HCT116 (cell line): ENCODE measurements around the gene CERS2. TPM values are rescaled to one million over a fixed set of nuclear protein-coding genes. Genes with fewer than 3 reads are reported as not detected.

Source experiments
- ATAC-seq: fragments of 200-7000 bp; cut with Tn5 transposase; 2 replicates; pipeline ENCODE4 v1.9.1; 2020; ENCODE audit warnings: mild to moderate bottlenecking, moderate library complexity
- BruUV-seq: library from RNA; stranded (reverse); fragments of 400-500 nt; replicated peaks from 2 replicates; lab custom pipeline; 2021; lab: Mats Ljungman, UMichigan
- CTCF ChIA-PET: fragments of 300-600 bp; sonication (Branson Sonifier 250); formaldehyde crosslinking; loops from one replicate; lab custom pipeline; 2021; ENCODE audit warnings: antibody characterized with exemption; lab: Charles Lee
- POLR2A ChIA-PET: fragments of 300-600, 350-600 bp; sonication (Branson Sonifier 250); formaldehyde crosslinking; loops from one replicate; lab custom pipeline; 2021; ENCODE audit warnings: antibody characterized with exemption; lab: Charles Lee
- RAD21 ChIA-PET, 2 experiments: fragments of 300-600 bp; sonication (Branson Sonifier 250); formaldehyde crosslinking; loops; one replicate each; lab custom pipeline; 2023; ENCODE audit warnings: low total read pairs in 2 of 2; ENCODE audit not compliant: uncharacterized antibody in 2 of 2, unreplicated experiment in 2 of 2, low non-redundant PET in 1 of 2; lab: Charles Lee
- DNase-seq: peaks from one replicate; pipeline ENCODE4 v3.0.0-alpha.2; 2010; ENCODE audit warnings: low read depth, low spot score
- H2AFZ ChIP-seq: fragments of 200-600 bp; shearing (Covaris generic), sonication (generic); 2 replicates; pipeline ENCODE4 v1.6.1; 2017; ENCODE audit warnings: low read depth, mixed run types, mixed read lengths, antibody characterized with exemption, low read length; ENCODE audit not compliant: poor library complexity, severe bottlenecking
- H3K27ac ChIP-seq: 2 replicates; pipeline ENCODE4 v1.5.1; 2012; ENCODE audit warnings: low read depth, low read length
- H3K27me3 ChIP-seq: fragments of 200-600 bp; sonication (generic); 2 replicates; pipeline ENCODE4 v1.6.1; 2016; ENCODE audit warnings: mixed run types, low read length, mixed read lengths; ENCODE audit not compliant: insufficient read depth
- H3K36me3 ChIP-seq, 2 experiments: fragments of 200-500 bp in 1 of 2; fragments of 200-600 bp in 1 of 2; sonication (Bioruptor generic) in 1 of 2; sonication (generic) in 1 of 2; 2 replicates each; pipeline versions ENCODE4 v1.5.1 to v1.6.1; 2014 to 2016; ENCODE audit warnings: low read length in 2 of 2, inconsistent platforms in 1 of 2, mixed read lengths in 1 of 2, mixed run types in 1 of 2; ENCODE audit not compliant: insufficient read depth in 2 of 2, control insufficient read depth in 1 of 2
- H3K4me1 ChIP-seq, 2 experiments: fragments of 200-600 bp in 1 of 2; sonication (generic) in 1 of 2; 2 replicates each; pipeline versions ENCODE4 v1.5.1 to v1.6.1; 2012 to 2017; ENCODE audit warnings: low read length in 2 of 2, inconsistent platforms in 1 of 2, mild to moderate bottlenecking in 1 of 2, mixed read lengths in 1 of 2, mixed run types in 1 of 2, moderate library complexity in 1 of 2; ENCODE audit not compliant: insufficient read depth in 2 of 2, control insufficient read depth in 1 of 2
- H3K4me2 ChIP-seq: fragments of 200-600 bp; sonication (generic); 2 replicates; pipeline ENCODE4 v1.6.1; 2017; ENCODE audit warnings: mixed run types, low read length, mixed read lengths
- H3K4me3 ChIP-seq, 2 experiments: fragments of 200-600 bp in 1 of 2; sonication (generic) in 1 of 2; replicated peaks in 1 of 2; 2 replicates each; pipeline ENCODE4 v1.5.1; 2011 to 2016; ENCODE audit warnings: low read length in 2 of 2, control low read depth in 1 of 2, low read depth in 1 of 2, mild to moderate bottlenecking in 1 of 2, mixed read lengths in 1 of 2, mixed run types in 1 of 2
- H3K79me2 ChIP-seq: fragments of 200-600 bp; sonication (generic); 2 replicates; pipeline ENCODE4 v1.6.1; 2017; ENCODE audit warnings: mild to moderate bottlenecking, mixed run types, low read length, moderate library complexity, mixed read lengths; ENCODE audit not compliant: insufficient read depth
- H3K9ac ChIP-seq: fragments of 200-600 bp; sonication (generic); 2 replicates; pipeline ENCODE4 v1.6.1; 2016; ENCODE audit warnings: low read length, mixed read lengths
- H3K9me2 ChIP-seq: fragments of 200-600 bp; sonication (generic), shearing (Covaris generic); 2 replicates; pipeline ENCODE4 v1.6.1; 2017; ENCODE audit warnings: mixed run types, mild to moderate bottlenecking, moderate library complexity; ENCODE audit not compliant: insufficient read depth
- H3K9me3 ChIP-seq, 2 experiments: fragments of 200-500 bp in 1 of 2; fragments of 200-600 bp in 1 of 2; sonication (Bioruptor generic) in 1 of 2; sonication (generic) in 1 of 2; 2 replicates each; pipeline ENCODE4 v1.6.1; 2014 to 2017; ENCODE audit warnings: low read length in 2 of 2, mixed read lengths in 2 of 2, inconsistent platforms in 1 of 2, low read depth in 1 of 2, mild to moderate bottlenecking in 1 of 2, mixed run types in 1 of 2, moderate library complexity in 1 of 2; ENCODE audit not compliant: control insufficient read depth in 1 of 2, insufficient read depth in 1 of 2
- H4K20me1 ChIP-seq: fragments of 200-600 bp; sonication (generic), shearing (Covaris generic); 2 replicates; pipeline ENCODE4 v1.6.1; 2017; ENCODE audit warnings: mixed run types, mild to moderate bottlenecking, moderate library complexity; ENCODE audit not compliant: insufficient read depth
- CBX3 ChIP-seq: IDR thresholded peaks from 2 replicates; pipeline ENCODE4 v1.6.1; 2012; ENCODE audit warnings: low read depth
- CTCF ChIP-seq, 3 experiments: fragments of 200-600 bp in 1 of 3; sonication (generic) in 1 of 3; IDR thresholded peaks in 2 of 3; conservative IDR thresholded peaks in 1 of 3; 2 replicates each; pipeline ENCODE4 v1.5.1; 2012 to 2017; ENCODE audit warnings: low read depth in 2 of 3, low read length in 2 of 3, antibody characterized with exemption in 1 of 3, borderline replicate concordance in 1 of 3, control low read depth in 1 of 3, mild to moderate bottlenecking in 1 of 3, mixed read lengths in 1 of 3, mixed run types in 1 of 3, moderate library complexity in 1 of 3; ENCODE audit not compliant: insufficient read depth in 1 of 3
- EGR1 ChIP-seq: IDR thresholded peaks from 2 replicates; pipeline ENCODE4 v1.6.1; 2012; ENCODE audit warnings: low read depth
- ELF1 ChIP-seq: IDR thresholded peaks from 2 replicates; pipeline ENCODE4 v1.6.1; 2012; ENCODE audit warnings: low read depth, borderline replicate concordance
- EZH2 ChIP-seq: fragments of 200-600 bp; sonication (generic); IDR thresholded peaks from 2 replicates; pipeline ENCODE4 v1.6.1; 2017; ENCODE audit warnings: antibody characterized with exemption, mixed run types
- EZH2phosphoT487 ChIP-seq: fragments of 200-600 bp; IDR thresholded peaks from 2 replicates; pipeline ENCODE4 v1.6.1; 2018; ENCODE audit warnings: antibody characterized with exemption, borderline replicate concordance
- FOSL1 ChIP-seq: IDR thresholded peaks from 2 replicates; pipeline ENCODE4 v1.6.1; 2012; ENCODE audit warnings: low read depth
- JUND ChIP-seq: IDR thresholded peaks from 2 replicates; pipeline ENCODE4 v1.6.1; 2012
- POLR2AphosphoS5 ChIP-seq: IDR thresholded peaks from 2 replicates; pipeline ENCODE4 v1.6.1; 2011; ENCODE audit warnings: mild to moderate bottlenecking, low read depth, low read length, moderate library complexity
- RAD21 ChIP-seq: IDR thresholded peaks from 2 replicates; pipeline ENCODE4 v1.6.1; 2012; ENCODE audit warnings: low read depth, mild to moderate bottlenecking
- SIN3A ChIP-seq: IDR thresholded peaks from 2 replicates; pipeline ENCODE4 v1.6.1; 2012; ENCODE audit warnings: low read depth
- SRF ChIP-seq: IDR thresholded peaks from 2 replicates; pipeline ENCODE4 v1.6.1; 2012; ENCODE audit warnings: low read depth
- ZBTB33 ChIP-seq: IDR thresholded peaks from 2 replicates; pipeline ENCODE4 v1.6.1; 2011; ENCODE audit warnings: mild to moderate bottlenecking, low read length, moderate library complexity; ENCODE audit not compliant: insufficient replicate concordance; ENCODE audit errors: extremely low read depth
- ZFX ChIP-seq: fragments of 450-650 bp; IDR thresholded peaks from 2 replicates; pipeline ENCODE4 v1.6.1; 2017
- ZNF274 ChIP-seq: fragments of 200-500 bp; sonication (Bioruptor generic); IDR thresholded peaks from 2 replicates; pipeline ENCODE4 v1.6.1; 2014; ENCODE audit warnings: mild to moderate bottlenecking, low read depth, low read length, inconsistent platforms
- intact Hi-C: fragments of 100-400 bp; cut with micrococcal nuclease; formaldehyde crosslinking; loops from 2 replicates; pipeline ENCODE4 v1.10.0; 2022
- total RNA-seq: library from RNA; stranded (reverse); gene quantifications from one replicate; pipeline ENCODE4 v1.2.1, GENCODE V29; 2021; ENCODE audit not compliant: unreplicated experiment

Gene CERS2
- total RNA-seq, 1 experiment from 2014 or later, result 218 TPM

DNA sequence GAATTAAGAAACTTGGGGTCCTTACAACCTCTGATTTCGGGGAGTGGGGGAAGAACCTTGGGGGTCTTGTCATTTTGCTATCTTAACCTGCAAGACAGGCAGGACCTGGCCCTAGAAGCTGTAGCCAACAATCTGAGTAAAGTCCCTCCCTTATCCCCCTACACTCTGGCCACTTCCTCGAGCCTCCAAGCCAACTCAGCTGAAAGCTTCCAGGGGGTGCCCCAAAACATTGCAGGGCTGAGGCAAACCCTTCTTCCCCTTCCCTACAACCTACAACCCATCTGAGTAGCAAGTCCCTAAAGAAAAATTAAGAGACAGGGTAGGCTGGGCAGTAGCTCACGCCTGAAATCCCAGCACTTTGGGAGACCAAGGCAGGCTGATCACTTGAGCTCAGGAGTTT lies 5.0 kb downstream of the CERS2 start:
- no peaks in the 10 kb centered on the region for H3K27me3 ChIP-seq
- no peak for DNase-seq
- no peak for ATAC-seq
- no peak overlapping the region for H3K4me2 ChIP-seq
- H3K4me1 ChIP-seq, result peaks cover 21 to 28% of the 10 kb centered on the region in 2 experiments
- H3K36me3 ChIP-seq, result peaks cover 20 to 38% of the 10 kb centered on the region in 2 experiments
- ChIA-PET RAD21 (no interaction called here), CTCF (interaction anchor here (1.9 kb wide), 1 partner anchor 11 kb away, joined by 4 read pairs; no protein-coding TSS in a partner anchor), POLR2A (interaction anchor here (0.8 to 1.7 kb wide), 2 partner anchors 12 to 390 kb away, joined by 3 to 5 read pairs; partner anchors contain the start of genes ANXA9 and MCL1)
- intact Hi-C loops, result no loop called here
- no peaks in the 10 kb centered on the region for H3K9me2 ChIP-seq
- no peak overlapping the region for H3K9ac ChIP-seq
- H3K9me3 ChIP-seq, result no peaks in the 10 kb centered on the region
- no peak overlapping the region for H3K4me3 ChIP-seq
- no TSS peak for BruUV-seq
- H2AFZ ChIP-seq, result no peak overlapping the region
- H3K79me2 ChIP-seq, result peaks cover 63% of the 10 kb centered on the region
- no peak overlapping the region for H3K27ac ChIP-seq
- H4K20me1 ChIP-seq, result 0 out of 2 replicates have a peak, but pooled peaks cover 4% of the 10 kb centered on the region
- no peak for TF ChIP-seq EGR1
- TF ChIP-seq RAD21, result no peak
- no peak for TF ChIP-seq ZBTB33
- no peak for TF ChIP-seq POLR2AphosphoS5
- no peak for TF ChIP-seq CBX3
- TF ChIP-seq ZFX, result no peak
- TF ChIP-seq JUND, result no peak
- no peak for TF ChIP-seq ELF1
- no peak for TF ChIP-seq SIN3A
- no peak for TF ChIP-seq CTCF (IDR thresholded peaks at IDR 0.05 in 2 of 3, conservative IDR thresholded peaks at IDR 0.05 in 1 of 3; ENCODE audit: borderline replicate concordance in 1 of 3, insufficient read depth in 1 of 3, low read depth in 2 of 3, low read length in 2 of 3)
- TF ChIP-seq EZH2phosphoT487, result no peak
- TF ChIP-seq FOSL1, result no peak
- no peak for TF ChIP-seq SRF
- no peak for TF ChIP-seq EZH2
- TF ChIP-seq ZNF274, result no peak
- TF ChIP-seq, all 23 proteins: peak for 0
